HG03432 (cell line): Measurements from ENCODE around the gene NKX1-2.

Source experiments
- ATAC-seq: cut with Tn5 transposase; IDR thresholded peaks from one replicate; pipeline ENCODE4 v1.9.1; 2021; ENCODE audit warnings: mild to moderate bottlenecking, moderate library complexity; ENCODE audit not compliant: unreplicated experiment

NKX1-2 gene

DNA sequence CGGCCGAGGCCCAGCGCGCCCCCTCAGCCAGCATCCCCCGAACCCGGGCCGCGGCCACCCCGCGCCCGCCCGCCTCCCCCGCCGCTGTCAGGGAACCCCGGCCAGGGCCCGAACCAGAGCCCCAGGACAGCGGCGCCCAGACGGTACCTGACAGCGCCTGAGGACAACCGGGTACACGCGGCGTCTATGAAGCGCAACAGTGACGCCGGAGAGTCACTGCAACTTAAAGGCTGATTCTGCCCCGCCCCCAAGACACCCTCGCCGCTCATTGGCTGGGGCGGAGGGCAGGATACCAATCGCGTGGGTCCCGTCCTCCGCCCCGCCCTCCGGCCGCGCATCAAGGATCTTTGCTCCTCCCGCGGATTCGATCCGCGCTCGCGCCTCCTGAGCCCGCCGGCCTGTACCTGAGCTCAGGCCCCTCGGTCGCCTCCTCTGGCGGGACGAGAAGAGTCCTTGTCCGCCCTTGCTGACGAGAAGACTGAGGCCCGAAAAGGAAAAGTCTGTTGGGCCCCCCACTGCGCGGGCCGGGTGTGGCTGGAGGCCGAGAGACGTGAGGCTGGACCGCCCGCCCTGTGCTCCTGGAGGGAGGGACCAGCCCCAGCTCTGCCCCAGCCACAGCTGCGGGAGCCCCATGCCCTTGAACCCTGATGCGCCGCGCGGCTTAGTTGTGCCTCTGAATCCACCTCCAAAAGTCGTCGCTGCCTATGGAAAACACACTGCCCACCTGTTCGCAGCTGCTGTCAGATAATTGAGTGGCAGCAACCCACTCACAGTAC is 30.9 kb downstream of the NKX1-2 start, which contains the start of gene OAT:
TSS of gene OAT (minus strand) at position 198 of the 776 bp plus-strand sequence. CDS start 6,752 bp downstream, outside the sequence.
- peak; percentile 98 for ATAC-seq

DNA sequence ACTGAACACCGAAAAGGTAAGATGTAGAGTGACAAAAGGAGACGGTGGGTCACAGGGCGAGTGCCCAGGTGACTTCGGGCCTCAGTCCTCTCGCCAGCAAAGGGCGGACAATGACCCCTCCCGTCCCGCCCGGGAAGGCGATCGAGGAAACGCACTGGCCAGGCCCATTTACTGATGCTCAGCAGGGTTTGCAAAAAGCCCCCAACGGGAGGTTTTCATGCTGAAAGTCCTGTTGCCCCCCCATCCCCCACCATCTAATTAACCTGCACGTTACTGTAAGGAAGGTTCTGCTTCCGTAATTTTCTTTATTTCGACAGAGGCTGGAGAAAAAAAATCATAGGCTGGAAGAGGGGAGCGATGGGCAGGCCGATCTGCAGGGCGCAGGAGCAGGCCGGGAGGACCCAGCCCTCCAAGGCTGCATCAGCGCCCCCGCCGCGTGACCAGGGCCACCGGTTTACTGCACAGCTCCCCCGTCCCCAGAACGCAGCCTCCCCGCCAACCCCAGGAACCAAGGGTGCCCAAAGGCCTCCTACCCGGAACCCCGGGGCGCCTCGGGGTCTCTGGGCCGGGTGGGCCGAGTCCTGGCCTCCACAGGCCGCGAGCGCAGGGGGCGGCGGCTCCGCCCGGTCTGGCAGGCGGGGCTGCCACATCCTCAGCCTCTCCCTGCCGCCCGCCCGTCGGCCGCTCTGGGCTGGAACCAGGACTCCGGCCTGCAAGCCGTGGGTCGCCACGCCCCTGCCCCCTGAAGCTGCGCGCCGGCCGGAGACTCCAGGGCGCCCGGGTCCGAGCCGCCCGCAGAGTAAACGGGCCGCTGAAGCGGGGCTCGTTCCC is 31.7 kb downstream of the NKX1-2 start:
- peak; percentile 34 for ATAC-seq

DNA sequence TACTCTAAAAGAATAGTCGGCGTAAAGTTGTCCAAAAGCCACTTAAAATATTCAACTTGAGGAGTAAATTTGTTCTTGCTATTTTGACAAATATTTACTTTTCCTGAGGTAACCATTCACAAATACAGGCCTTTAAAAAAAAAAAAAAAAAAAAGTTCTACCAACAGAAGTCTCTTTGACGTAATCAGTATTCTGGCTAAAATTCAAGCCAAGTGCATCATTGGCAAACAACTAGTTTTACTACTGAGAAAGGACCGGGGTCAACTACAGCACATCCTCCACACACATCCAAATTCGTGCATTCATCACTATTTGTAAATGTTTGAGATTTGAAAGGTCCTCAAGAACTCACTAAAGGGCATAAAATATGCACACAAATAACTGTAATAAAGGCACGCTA is 33.1 kb downstream of the NKX1-2 start:
- ATAC-seq = no peak

DNA sequence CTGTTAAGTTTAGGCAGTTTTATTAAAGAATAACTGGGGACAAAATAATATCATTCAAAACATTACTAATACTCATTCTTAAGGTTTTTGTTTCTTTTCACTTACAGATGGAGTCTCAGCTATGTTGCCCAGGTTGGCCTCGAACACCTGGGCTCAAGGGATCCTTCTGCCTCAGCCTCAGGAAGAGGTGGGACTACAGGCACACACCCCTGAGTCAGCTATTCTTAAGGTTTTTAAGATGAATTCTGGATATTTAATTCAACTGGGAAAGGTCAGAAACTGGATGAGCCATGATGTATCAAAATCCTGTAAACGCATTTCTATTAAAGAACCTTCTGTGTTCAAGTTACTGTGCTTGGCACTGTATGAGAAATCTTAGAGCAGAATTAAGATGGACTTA is 34.6 kb downstream of the NKX1-2 start:
- no peak for ATAC-seq

DNA sequence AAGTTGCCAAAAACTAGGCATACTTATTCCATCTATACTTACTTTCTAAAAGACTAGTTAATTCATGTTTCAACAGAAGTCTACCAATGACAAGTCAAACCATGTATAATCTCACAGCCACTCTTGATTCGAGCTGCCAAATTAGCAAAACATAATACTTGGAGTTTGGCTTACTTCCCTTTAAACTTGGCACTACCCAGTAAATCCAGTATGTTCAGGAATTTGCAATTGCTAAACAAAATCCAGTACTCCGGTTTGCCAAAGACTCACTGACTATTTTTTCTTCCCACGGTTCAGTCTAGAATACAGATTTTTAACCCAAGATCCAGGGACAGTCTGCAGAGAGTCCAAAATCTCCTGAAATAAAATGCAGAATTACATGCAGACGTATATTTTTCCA is 35.8 kb downstream of the NKX1-2 start:
- no peak for ATAC-seq

DNA sequence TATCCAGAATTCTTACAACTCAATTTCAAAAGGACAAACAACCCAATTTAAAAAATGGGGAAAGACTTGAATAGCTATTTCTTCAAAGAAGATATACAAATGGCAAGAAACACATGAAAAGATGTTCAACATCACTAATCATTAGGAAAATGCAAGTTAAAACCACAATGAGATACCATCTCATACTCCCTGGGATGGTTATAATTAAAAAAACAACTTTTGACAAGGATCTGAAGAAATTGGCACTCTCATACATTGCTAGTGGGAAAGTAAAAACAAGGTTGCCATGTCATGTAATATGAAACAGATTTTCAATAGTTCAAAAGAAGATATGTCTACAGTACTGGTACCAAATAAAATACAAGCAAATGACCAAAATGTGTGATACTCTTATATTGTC is 40.1 kb downstream of the NKX1-2 start:
- no peak for ATAC-seq

DNA sequence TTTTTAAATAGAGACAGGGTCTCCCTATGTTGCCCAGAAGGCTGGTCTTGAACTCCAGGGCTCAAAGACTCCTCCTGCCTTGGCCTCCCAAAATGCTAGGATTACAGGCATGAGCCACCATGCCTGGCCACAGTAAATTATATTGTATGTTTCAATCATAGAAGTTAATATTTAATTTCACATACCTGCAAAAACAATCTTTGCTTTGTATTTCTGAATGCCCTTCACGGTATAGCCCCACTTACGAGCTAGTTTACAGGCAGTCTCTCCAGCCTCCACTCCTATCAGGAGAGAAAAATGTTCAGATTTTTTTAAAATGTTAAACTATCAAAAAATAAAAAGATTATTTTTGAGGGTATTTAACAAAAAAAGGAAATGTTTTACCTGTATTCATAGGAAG is 41.5 kb downstream of the NKX1-2 start:
- no peak for ATAC-seq

DNA sequence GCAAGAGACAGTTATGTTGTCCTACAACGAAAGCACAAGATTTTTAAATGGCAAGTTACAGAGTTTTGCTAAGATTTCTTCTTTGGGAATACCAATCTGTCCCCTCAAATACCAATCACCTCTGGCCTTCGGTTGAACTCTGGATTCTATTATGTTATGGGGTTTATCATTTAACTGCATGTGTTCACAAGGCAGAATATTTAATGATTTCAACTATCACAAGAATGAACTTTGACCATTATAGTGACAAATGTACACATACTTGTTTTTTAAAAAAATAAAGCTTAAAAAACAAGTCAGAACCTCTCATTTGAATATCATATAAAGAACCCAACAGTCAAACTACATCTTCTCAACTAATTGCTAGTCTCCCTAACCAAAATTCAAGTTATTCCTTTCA is 42.4 kb downstream of the NKX1-2 start:
- no peak for ATAC-seq

DNA sequence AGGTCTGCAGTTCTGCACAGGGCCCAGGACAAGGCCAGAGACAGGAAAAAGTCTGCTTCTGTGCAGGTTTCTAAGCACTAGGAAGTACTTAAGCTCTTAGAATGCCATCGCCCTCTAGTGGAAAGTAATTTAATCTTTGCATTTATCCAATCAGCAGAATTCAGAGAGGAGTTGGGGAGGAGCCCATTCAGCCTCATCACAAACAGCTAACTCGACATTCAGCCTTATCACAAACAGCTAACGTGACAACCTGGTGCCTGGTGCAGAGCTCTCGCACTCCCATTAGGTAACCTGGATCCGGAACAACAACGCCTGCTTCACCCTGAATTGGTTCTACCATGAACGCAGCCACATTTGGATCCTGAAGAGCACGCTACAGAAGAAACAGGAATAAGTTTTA is 46.3 kb downstream of the NKX1-2 start:
- ATAC-seq = peak; percentile 87

DNA sequence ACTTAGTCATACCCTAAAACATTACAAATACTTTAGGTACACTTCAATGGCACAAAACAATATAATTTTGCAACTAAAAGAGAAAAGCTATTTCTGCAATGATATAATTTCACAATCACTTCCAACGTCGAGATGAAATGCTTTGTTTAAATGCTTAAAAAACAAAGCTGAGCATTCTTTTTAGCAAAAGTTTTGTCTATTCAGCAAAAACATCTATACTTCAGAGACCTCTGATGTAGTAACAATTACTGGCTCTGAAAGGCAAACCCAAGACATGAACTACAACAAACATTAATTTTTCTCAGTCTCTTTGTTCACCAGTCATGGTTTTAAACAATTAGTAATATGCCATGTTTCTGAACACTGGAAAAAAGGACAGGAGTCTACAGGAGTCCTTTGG is 47.6 kb downstream of the NKX1-2 start:
- ATAC-seq = no peak

DNA sequence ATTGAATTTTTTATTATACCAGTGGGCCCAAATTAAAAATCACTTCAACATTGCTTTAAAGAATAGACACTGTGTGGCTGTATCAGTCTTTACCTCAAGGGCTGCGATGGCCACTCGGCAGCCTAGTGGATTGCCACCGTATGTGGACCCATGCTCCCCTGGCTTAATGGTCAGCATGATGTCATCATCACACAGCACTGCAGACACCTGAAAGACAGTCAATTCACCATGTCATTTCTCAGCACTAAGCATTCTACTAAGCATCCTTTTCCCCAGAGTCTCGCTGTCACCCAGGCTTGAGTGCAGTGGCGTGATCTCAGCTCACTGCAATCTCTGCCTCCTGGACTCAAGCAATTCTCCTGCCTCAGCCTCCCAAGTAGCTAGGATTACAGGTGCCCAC is 48.2 kb downstream of the NKX1-2 start:
- no peak for ATAC-seq
